SK-N-SH (cell line): ENCODE measurements around the gene KRTAP5-5.

Experiments used
- CTCF ChIP-seq: fragments of 200-600 bp; sonication (generic); IDR thresholded peaks from 2 replicates; pipeline ENCODE4 v1.6.1; 2017; ENCODE audit warnings: antibody characterized with exemption, mild to moderate bottlenecking, moderate library complexity
- RAD21 ChIP-seq: IDR thresholded peaks from 2 replicates; pipeline ENCODE4 v1.6.1; 2012; ENCODE audit warnings: mild to moderate bottlenecking, low read length
- RCOR1 ChIP-seq: fragments of 150-350 bp; IDR thresholded peaks from 2 replicates; pipeline ENCODE4 v1.6.1; 2017; ENCODE audit warnings: antibody characterized with exemption, low read length
- SIN3A ChIP-seq: IDR thresholded peaks from 2 replicates; pipeline ENCODE4 v1.6.1; 2012; ENCODE audit warnings: low read depth, mild to moderate bottlenecking, low read length, moderate library complexity, borderline replicate concordance
- SMC3 ChIP-seq: IDR thresholded peaks from 2 replicates; pipeline ENCODE4 v1.6.1; 2012; ENCODE audit warnings: low read depth, low read length, improper control_type of control experiment

GRCh38 chr11:1660111-1660867, 30.7 kb downstream of the KRTAP5-5 start:
- TF ChIP-seq SMC3: no peak
- no peak for TF ChIP-seq RCOR1
- no peak for TF ChIP-seq CTCF
- no peak for TF ChIP-seq RAD21
- no peak for TF ChIP-seq SIN3A
